Measurements from ENCODE around the gene ZNF227.
A peak's percentile ranks its signal among the peaks of the same experiment; 100 is the strongest.

GRCh38 chr19:44207126-44207803 lies 5.1 kb upstream of the ZNF227 start:
- TF ChIP-seq POLR2AphosphoS5 (IDR thresholded peaks at IDR 0.05) (peak; percentile 40), EZH2 (IDR thresholded peaks at IDR 0.05; ENCODE audit: borderline replicate concordance, insufficient read depth, low read length, poor library complexity, severe bottlenecking) (no peak), CTCF (IDR thresholded peaks at IDR 0.05; ENCODE audit: poor library complexity, severe bottlenecking) (no peak), REST (IDR thresholded peaks at IDR 0.05; ENCODE audit: borderline replicate concordance) (peak; percentile 53), RAD21 (conservative IDR thresholded peaks at IDR 0.05) (no peak), SMC3 (conservative IDR thresholded peaks at IDR 0.05; ENCODE audit: poor library complexity) (no peak), EP300 (conservative IDR thresholded peaks at IDR 0.05; ENCODE audit: poor library complexity, severe bottlenecking) (no peak), TAF1 (IDR thresholded peaks at IDR 0.05; ENCODE audit: low read depth) (no peak)
